ENCODE data around the gene MRPS26. TPM values are rescaled to one million over a fixed set of nuclear protein-coding genes. Genes with fewer than 3 reads are reported as not detected.
A peak's percentile ranks its signal among the peaks of the same experiment; 100 is the strongest.

Gene MRPS26
- total RNA-seq, 1 donor from 2014 or later: 31.0 TPM

DNA sequence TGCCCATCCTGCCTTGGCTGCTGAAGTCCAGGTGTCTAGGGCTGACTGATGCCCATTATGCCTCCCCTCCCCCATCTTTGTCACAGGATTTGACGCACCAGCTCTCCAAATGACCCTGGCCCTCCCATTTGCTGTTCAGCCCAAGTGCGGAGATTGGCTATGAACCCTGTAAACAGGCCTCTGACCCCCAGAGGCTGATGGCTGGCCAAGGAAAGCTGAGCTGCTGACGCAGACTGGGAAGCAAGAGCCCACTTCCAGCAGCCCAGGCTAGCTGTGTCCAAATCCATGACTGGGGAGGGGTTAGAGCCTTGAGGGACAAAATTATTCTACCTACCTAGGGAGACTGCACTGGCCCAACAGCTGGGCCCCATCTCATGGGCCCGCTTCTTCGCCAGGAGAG is 3.2 kb upstream of the MRPS26 start:
- no peak overlapping the region for H3K4me3 Mint-ChIP-seq (ENCODE audit: unreplicated experiment)
- DNase-seq (ENCODE audit: low spot score): no peak
- H3K27ac Mint-ChIP-seq (ENCODE audit: unreplicated experiment): peak overlapping the region; percentile 41
- no peak for TF ChIP-seq CTCF (IDR thresholded peaks at IDR 0.05)
- H3K27me3 Mint-ChIP-seq (ENCODE audit: low read depth): no peaks in the 10 kb centered on the region
- peaks cover 17% of the 10 kb centered on the region for H3K36me3 Mint-ChIP-seq (ENCODE audit: low read depth)
- H3K4me1 Mint-ChIP-seq (ENCODE audit: low read depth): peaks cover 28% of the 10 kb centered on the region
- H3K9me3 Mint-ChIP-seq (ENCODE audit: low read depth): no peaks in the 10 kb centered on the region

DNA sequence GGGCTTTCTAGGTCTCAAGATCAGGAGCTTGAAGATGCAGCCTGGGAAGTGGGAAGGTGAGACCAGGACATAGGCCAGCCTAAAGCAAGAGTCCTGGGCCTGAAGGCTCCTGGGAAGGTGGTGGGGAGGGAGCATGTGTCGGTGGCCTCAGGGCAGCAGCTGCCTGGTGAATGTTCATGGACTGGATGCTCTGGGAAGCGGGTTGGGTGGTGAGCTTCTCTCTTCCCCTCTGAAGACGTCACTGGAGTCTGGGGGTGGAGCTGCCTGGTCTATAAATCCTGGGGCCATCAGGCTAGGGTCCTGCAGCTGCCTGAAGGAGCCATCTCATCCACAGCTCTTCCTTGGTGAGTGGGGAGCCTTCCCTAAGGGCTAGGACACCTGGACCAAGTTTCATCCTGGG is 2.5 kb upstream of the MRPS26 start, which contains the start of gene GNRH2:
TSS of gene GNRH2 (plus strand) at position 301 of the 400 bp plus-strand sequence. CDS start 793 bp downstream, outside the sequence.
- peaks cover 16% of the 10 kb centered on the region for H3K36me3 Mint-ChIP-seq (ENCODE audit: low read depth)
- H3K27ac Mint-ChIP-seq (ENCODE audit: unreplicated experiment): peak within 1 kb of the TSS; percentile 41
- no peak within 1 kb of the TSS for H3K4me3 Mint-ChIP-seq (ENCODE audit: unreplicated experiment)
- no peak for DNase-seq (ENCODE audit: low spot score)
- H3K9me3 Mint-ChIP-seq (ENCODE audit: low read depth): no peaks in the 10 kb centered on the region
- TF ChIP-seq CTCF (IDR thresholded peaks at IDR 0.05): no peak
- no peaks in the 10 kb centered on the region for H3K27me3 Mint-ChIP-seq (ENCODE audit: low read depth)
- peaks cover 28% of the 10 kb centered on the region for H3K4me1 Mint-ChIP-seq (ENCODE audit: low read depth)

DNA sequence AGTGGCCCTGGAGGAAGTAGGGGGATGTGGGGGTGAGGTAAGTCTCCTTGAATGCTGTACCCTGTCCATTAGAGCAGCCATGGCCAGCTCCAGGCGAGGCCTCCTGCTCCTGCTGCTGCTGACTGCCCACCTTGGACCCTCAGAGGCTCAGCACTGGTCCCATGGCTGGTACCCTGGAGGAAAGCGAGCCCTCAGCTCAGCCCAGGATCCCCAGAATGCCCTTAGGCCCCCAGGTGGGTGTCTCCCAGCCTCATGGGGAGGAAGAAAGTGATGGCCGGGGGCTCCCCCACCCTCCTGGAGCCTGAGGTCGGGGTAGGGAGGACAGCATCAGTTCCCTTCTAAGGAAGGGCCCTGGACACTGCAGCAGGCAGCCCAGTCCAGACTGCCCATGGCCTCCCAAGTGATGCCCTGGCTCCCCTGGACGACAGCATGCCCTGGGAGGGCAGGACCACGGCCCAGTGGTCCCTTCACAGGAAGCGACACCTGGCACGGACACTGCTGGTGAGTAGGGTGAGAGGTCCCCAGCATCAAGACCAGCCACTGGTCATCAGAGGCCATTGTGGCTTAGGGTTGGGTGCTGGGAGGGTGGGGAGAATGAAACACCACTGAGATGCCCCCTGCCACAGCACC is 1.4 kb upstream of the MRPS26 start:
- Mint-ChIP-seq H3K27ac (ENCODE audit: unreplicated experiment) (no peak overlapping the region), H3K4me3 (ENCODE audit: unreplicated experiment) (no peak overlapping the region), H3K4me1 (ENCODE audit: low read depth) (peaks cover 28% of the 10 kb centered on the region), H3K9me3 (ENCODE audit: low read depth) (no peaks in the 10 kb centered on the region), H3K27me3 (ENCODE audit: low read depth) (no peaks in the 10 kb centered on the region), H3K36me3 (ENCODE audit: low read depth) (peaks cover 18% of the 10 kb centered on the region)
- no peak for TF ChIP-seq CTCF (IDR thresholded peaks at IDR 0.05)
- no peak for DNase-seq (ENCODE audit: low spot score)

DNA sequence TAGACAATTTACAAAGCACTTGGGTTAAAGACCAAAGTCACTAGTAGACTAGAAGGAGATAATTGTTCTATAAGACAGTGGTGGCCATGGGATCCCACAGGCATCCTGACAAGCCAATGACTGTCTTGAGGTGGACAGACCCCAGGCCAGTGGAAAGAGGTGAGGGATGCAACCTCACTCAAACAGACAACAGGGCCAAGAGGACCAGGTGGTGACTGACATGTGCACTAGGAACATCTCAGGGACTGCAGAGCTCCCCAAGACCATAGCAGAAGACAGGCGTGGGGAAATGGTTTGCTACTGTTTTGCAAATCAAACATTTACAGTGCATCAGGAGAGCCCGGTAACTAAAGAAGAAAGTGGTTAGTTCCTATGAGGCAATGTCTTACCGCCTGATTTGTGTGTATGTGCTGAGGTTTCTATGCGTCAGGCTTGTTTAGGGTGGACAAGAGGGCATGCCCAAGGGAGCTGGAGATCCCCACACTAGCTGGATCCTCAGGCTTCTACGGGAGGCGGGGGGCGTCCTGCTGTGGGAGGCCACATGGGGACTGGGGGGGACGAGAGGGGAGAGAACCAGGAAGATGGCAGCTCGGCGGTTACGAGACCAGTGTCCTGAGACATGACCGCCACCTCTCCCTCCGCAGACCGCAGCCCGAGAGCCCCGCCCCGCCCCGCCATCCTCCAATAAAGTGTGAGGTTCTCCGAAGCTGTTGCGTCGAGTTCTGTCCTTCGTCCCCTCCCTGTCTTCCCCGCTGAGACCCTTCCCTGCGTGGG is 623 bp upstream of the MRPS26 start:
- no peak for TF ChIP-seq CTCF (IDR thresholded peaks at IDR 0.05)
- no peak for DNase-seq (ENCODE audit: low spot score)
- Mint-ChIP-seq H3K27me3 (ENCODE audit: low read depth) (no peaks in the 10 kb centered on the region), H3K4me3 (ENCODE audit: unreplicated experiment) (peak overlapping the region; percentile 86), H3K4me1 (ENCODE audit: low read depth) (peaks cover 28% of the 10 kb centered on the region), H3K27ac (ENCODE audit: unreplicated experiment) (peak overlapping the region; percentile 77), H3K36me3 (ENCODE audit: low read depth) (peaks cover 20% of the 10 kb centered on the region), H3K9me3 (ENCODE audit: low read depth) (no peaks in the 10 kb centered on the region)

GRCh38 chr20:3046677-3047462 is 1.0 kb downstream of the MRPS26 start:
- peaks cover 14% of the 10 kb centered on the region for H3K36me3 Mint-ChIP-seq (ENCODE audit: low read depth)
- H3K4me1 Mint-ChIP-seq (ENCODE audit: low read depth): peaks cover 23% of the 10 kb centered on the region
- peak overlapping the region; percentile 86 for H3K4me3 Mint-ChIP-seq (ENCODE audit: unreplicated experiment)
- H3K27ac Mint-ChIP-seq (ENCODE audit: unreplicated experiment): peak overlapping the region; percentile 63
- TF ChIP-seq CTCF (IDR thresholded peaks at IDR 0.05): no peak
- no peak for DNase-seq (ENCODE audit: low spot score)
- no peaks in the 10 kb centered on the region for H3K27me3 Mint-ChIP-seq (ENCODE audit: low read depth)
- H3K9me3 Mint-ChIP-seq (ENCODE audit: low read depth): no peaks in the 10 kb centered on the region
